Sigmoid colon (tissue), 7 donors: ENCODE measurements around the gene CERKL. TPM values are rescaled to one million over a fixed set of nuclear protein-coding genes. Genes with fewer than 3 reads are reported as not detected.

Experiments used
- DNase-seq: peaks from one replicate; pipeline ENCODE4 v3.0.0-alpha.2; 2019
- H3K27ac ChIP-seq, 4 donors: fragments of 200-600 bp; sonication (generic); one replicate each; pipeline ENCODE4 v1.5.1; 2016 to 2019; ENCODE audit warnings: mild to moderate bottlenecking in 1 of 4
- H3K27me3 ChIP-seq, 3 donors: fragments of 200-600 bp; sonication (generic); one replicate each; pipeline ENCODE4 v1.5.1; 2019; ENCODE audit warnings: mild to moderate bottlenecking in 1 of 3
- H3K36me3 ChIP-seq, 4 donors: fragments of 200-600 bp; sonication (generic); one replicate each; pipeline ENCODE4 v1.5.1; 2016 to 2019
- H3K4me1 ChIP-seq, 4 donors: fragments of 200-600 bp; sonication (generic); one replicate each; pipeline ENCODE4 v1.5.1; 2017 to 2019
- H3K4me3 ChIP-seq, 4 donors: fragments of 200-600 bp; sonication (generic); one replicate each; pipeline ENCODE4 v1.5.1; 2017 to 2019; ENCODE audit warnings: mild to moderate bottlenecking in 2 of 4, moderate library complexity in 1 of 4
- H3K9me3 ChIP-seq, 4 donors: fragments of 200-600 bp in 3 of 4; sonication (generic) in 3 of 4; one replicate each; pipeline versions ENCODE4 v1.5.1 to v1.6.1; 2013 to 2019
- CTCF ChIP-seq, 4 experiments: fragments of 450-650 bp in 3 of 4; fragments of 200-600 bp in 1 of 4; IDR thresholded peaks; one replicate each; pipeline ENCODE4 v1.5.1; 2016 to 2019; ENCODE audit warnings: antibody characterized with exemption in 4 of 4, mild to moderate bottlenecking in 3 of 4, moderate library complexity in 2 of 4
- EP300 ChIP-seq, 4 donors: sonication (generic); formaldehyde crosslinking; IDR thresholded peaks; one replicate each; pipeline ENCODE4 v1.6.1; 2017; ENCODE audit warnings: antibody characterized with exemption in 4 of 4
- POLR2A ChIP-seq, 2 donors: fragments of 450-650 bp; IDR thresholded peaks; one replicate each; pipeline ENCODE4 v1.6.1; 2016; ENCODE audit warnings: antibody characterized with exemption in 2 of 2, mild to moderate bottlenecking in 2 of 2, moderate library complexity in 2 of 2
- POLR2AphosphoS5 ChIP-seq, 4 donors: sonication (generic); formaldehyde crosslinking; IDR thresholded peaks; one replicate each; pipeline ENCODE4 v1.6.1; 2017; ENCODE audit warnings: antibody characterized with exemption in 4 of 4
- WGBS, 2 donors: extraction: QIAGEN DNeasy Blood & Tissue Kit; methylation state at CpG; one replicate each; pipeline ENCODE4 v1.1.7; 2013; 5-methylcytosine and 5-hydroxymethylcytosine counted together
- intact Hi-C: fragments of 100-400 bp; cut with DNase I; formaldehyde crosslinking; loops from one replicate; pipeline ENCODE4 v1.15.1; 2023
- polyA plus RNA-seq, 3 donors: library from polyadenylated mRNA; stranded (reverse); fragments of 200-250 nt; gene quantifications; one replicate each; pipeline ENCODE4 v1.2.3, GENCODE V29; 2013
- total RNA-seq, 4 donors: library from RNA; depleted of rRNA; stranded (reverse); fragments of >200 nt; gene quantifications; one replicate each; pipeline ENCODE4 v1.1.0, GENCODE V29; 2016
- donor health status: healthy with polysubstance abuse.
- donor health status: Bipolar disorder and iron deficiency.
- donor health status: healthy.

CERKL gene
- total and polyA plus RNA-seq, 7 donors: 0.09 TPM; not detected in 6

- Histone ChIP-seq H3K27me3 (peaks cover 0 to 28% (median under 1%) of the 10 kb centered on the region in 3 donors), H3K4me1 (no peaks in the 10 kb centered on the region), H3K9me3 (no peaks in the 10 kb centered on the region), H3K36me3 (no peaks in the 10 kb centered on the region), H3K4me3 (no peak overlapping the region), H3K27ac (no peak overlapping the region)
- intact Hi-C loops: no loop called here
- no peak for DNase-seq
- TF ChIP-seq POLR2A (IDR thresholded peaks at IDR 0.05) (no peak), POLR2AphosphoS5 (IDR thresholded peaks at IDR 0.05) (no peak), EP300 (IDR thresholded peaks at IDR 0.05) (no peak), CTCF (IDR thresholded peaks at IDR 0.05) (no peak)
These were observed 15.5 kb upstream of the CERKL start for GRCh38 chr2:181672255-181673008.

GRCh38 chr2:181670632-181671031 lies 13.7 kb upstream of the CERKL start:
- WGBS, 2 donors: 73 to 85% methylated on average over 1 of the region's 1 CpG

GRCh38 chr2:181667234-181667633 lies 10.3 kb upstream of the CERKL start:
- Histone ChIP-seq H3K9me3 (peaks cover 0 to 5% (median 0%) of the 10 kb centered on the region in 4 donors), H3K27me3 (peaks cover 0 to 9% (median 0%) of the 10 kb centered on the region in 3 donors), H3K36me3 (no peaks in the 10 kb centered on the region), H3K4me1 (no peaks in the 10 kb centered on the region), H3K27ac (no peak overlapping the region), H3K4me3 (no peak overlapping the region)
- no peak for DNase-seq
- 75 to 84% methylated on average over 1 of the region's 1 CpG for WGBS, 2 donors
- TF ChIP-seq POLR2AphosphoS5 (IDR thresholded peaks at IDR 0.05) (no peak), POLR2A (IDR thresholded peaks at IDR 0.05) (no peak), CTCF (IDR thresholded peaks at IDR 0.05) (no peak), EP300 (IDR thresholded peaks at IDR 0.05) (no peak)
- intact Hi-C loops: no loop called here

More at GRCh38 chr2:181670632-181671031, 13.7 kb upstream of the CERKL start:
- TF ChIP-seq CTCF (IDR thresholded peaks at IDR 0.05) (no peak), POLR2A (IDR thresholded peaks at IDR 0.05) (no peak), POLR2AphosphoS5 (IDR thresholded peaks at IDR 0.05) (no peak), EP300 (IDR thresholded peaks at IDR 0.05) (no peak)
- DNase-seq: no peak
- Histone ChIP-seq H3K4me1 (no peaks in the 10 kb centered on the region), H3K36me3 (no peaks in the 10 kb centered on the region), H3K27me3 (peaks cover 0 to 15% (median 0%) of the 10 kb centered on the region in 3 donors), H3K9me3 (peaks cover 0 to 5% (median 0%) of the 10 kb centered on the region in 4 donors), H3K27ac (no peak overlapping the region), H3K4me3 (no peak overlapping the region)
- intact Hi-C loops: no loop called here

GRCh38 chr2:181662287-181662686 lies 5.4 kb upstream of the CERKL start:
- intact Hi-C loops: no loop called here
- Histone ChIP-seq H3K9me3 (peaks cover 0 to 5% (median 0%) of the 10 kb centered on the region in 4 donors), H3K4me3 (no peak overlapping the region), H3K36me3 (no peaks in the 10 kb centered on the region), H3K4me1 (peaks cover 0 to 3% (median 2%) of the 10 kb centered on the region in 4 donors), H3K27ac (no peak overlapping the region), H3K27me3 (peaks cover 0 to 31% (median 0%) of the 10 kb centered on the region in 3 donors)
- DNase-seq: no peak
- TF ChIP-seq POLR2A (IDR thresholded peaks at IDR 0.05): no peak
- TF ChIP-seq EP300 (IDR thresholded peaks at IDR 0.05): no peak
- no peak for TF ChIP-seq POLR2AphosphoS5 (IDR thresholded peaks at IDR 0.05)
- TF ChIP-seq CTCF (IDR thresholded peaks at IDR 0.05): no peak
- 95 to 99% methylated on average over 2 of the region's 2 CpGs for WGBS, 2 donors
